Smooth muscle cell (in vitro differentiated cells): ENCODE data around the gene UBE2F. TPM values are rescaled to one million over a fixed set of nuclear protein-coding genes. Genes with fewer than 3 reads are reported as not detected.

Experiments
- DNase-seq: peaks from one replicate; lab custom pipeline; 2025; ENCODE audit not compliant: unreplicated experiment; lab: John Stamatoyannopoulos, UW
- H2AFZ ChIP-seq: fragments of 200-600 bp; sonication (generic); 2 replicates; pipeline ENCODE4 v1.6.0; 2016; ENCODE audit warnings: antibody characterized with exemption, low read depth, mild to moderate bottlenecking
- H3F3A ChIP-seq: fragments of 200-600 bp; sonication (generic); 2 replicates; pipeline ENCODE4 v1.6.0; 2017; ENCODE audit warnings: antibody characterized with exemption, low read depth
- H3K27ac ChIP-seq: fragments of 200-600 bp; sonication (generic); 2 replicates; pipeline ENCODE4 v1.5.1; 2016; ENCODE audit warnings: low read depth, mild to moderate bottlenecking
- H3K27me3 ChIP-seq: fragments of 200-600 bp; sonication (generic); 2 replicates; pipeline ENCODE4 v1.6.1; 2016; ENCODE audit warnings: low read depth, mild to moderate bottlenecking
- H3K36me3 ChIP-seq: fragments of 200-600 bp; sonication (generic); 2 replicates; pipeline ENCODE4 v1.5.1; 2016; ENCODE audit warnings: low read depth
- H3K4me1 ChIP-seq: fragments of 200-600 bp; sonication (generic); 2 replicates; pipeline ENCODE4 v1.5.1; 2016; ENCODE audit warnings: low read depth
- H3K4me2 ChIP-seq: fragments of 200-600 bp; sonication (generic); 2 replicates; pipeline ENCODE4 v1.6.0; 2016; ENCODE audit warnings: mild to moderate bottlenecking
- H3K4me3 ChIP-seq: fragments of 200-600 bp; sonication (generic); 2 replicates; pipeline ENCODE4 v1.5.1; 2016; ENCODE audit warnings: mild to moderate bottlenecking
- H3K79me2 ChIP-seq: fragments of 200-600 bp; sonication (generic); 2 replicates; pipeline ENCODE4 v1.6.0; 2016; ENCODE audit warnings: low read depth, mild to moderate bottlenecking
- H3K9ac ChIP-seq: fragments of 200-600 bp; sonication (generic); 2 replicates; pipeline ENCODE4 v1.6.0; 2016; ENCODE audit warnings: low read depth
- H3K9me3 ChIP-seq: fragments of 200-600 bp; sonication (generic); replicated peaks from 2 replicates; pipeline ENCODE4 v1.5.1; 2016; ENCODE audit warnings: low read depth
- H4K20me1 ChIP-seq: fragments of 200-600 bp; sonication (generic); 2 replicates; pipeline ENCODE4 v1.6.0; 2016; ENCODE audit warnings: low read depth
- WGBS: methylation state at CpG from one replicate; pipeline ENCODE4 v1.1.7; 2016; ENCODE audit warnings: low lambda C conversion rate; 5-methylcytosine and 5-hydroxymethylcytosine counted together
- polyA plus RNA-seq: library from polyadenylated mRNA; unstranded; fragments of >200 nt; fragmentation: Nextera tagmentation; extraction: Ambion mirVana; gene quantifications from 2 replicates; pipeline ENCODE4 v1.2.1, GENCODE V29; 2016
- total RNA-seq: library from RNA; depleted of rRNA; stranded (reverse); fragments of >200 nt; gene quantifications from 2 replicates; pipeline ENCODE4 v1.2.3, GENCODE V29; 2014
- TF ChIP-seq, protein P1 (sequence below): fragments of 200-600 bp; sonication (generic); IDR thresholded peaks from 2 replicates; pipeline ENCODE4 v1.5.1; 2017; ENCODE audit warnings: borderline replicate concordance, mild to moderate bottlenecking, antibody characterized with exemption; ENCODE audit not compliant: insufficient read depth, poor library complexity, severe bottlenecking

UBE2F gene
- total and polyA plus RNA-seq, 2 experiments from 2014 or later: 52.5 to 94.8 TPM

GRCh38 chr2:237935740-237936452 is 30.9 kb upstream of the UBE2F start:
- TF ChIP-seq, protein P1, sequence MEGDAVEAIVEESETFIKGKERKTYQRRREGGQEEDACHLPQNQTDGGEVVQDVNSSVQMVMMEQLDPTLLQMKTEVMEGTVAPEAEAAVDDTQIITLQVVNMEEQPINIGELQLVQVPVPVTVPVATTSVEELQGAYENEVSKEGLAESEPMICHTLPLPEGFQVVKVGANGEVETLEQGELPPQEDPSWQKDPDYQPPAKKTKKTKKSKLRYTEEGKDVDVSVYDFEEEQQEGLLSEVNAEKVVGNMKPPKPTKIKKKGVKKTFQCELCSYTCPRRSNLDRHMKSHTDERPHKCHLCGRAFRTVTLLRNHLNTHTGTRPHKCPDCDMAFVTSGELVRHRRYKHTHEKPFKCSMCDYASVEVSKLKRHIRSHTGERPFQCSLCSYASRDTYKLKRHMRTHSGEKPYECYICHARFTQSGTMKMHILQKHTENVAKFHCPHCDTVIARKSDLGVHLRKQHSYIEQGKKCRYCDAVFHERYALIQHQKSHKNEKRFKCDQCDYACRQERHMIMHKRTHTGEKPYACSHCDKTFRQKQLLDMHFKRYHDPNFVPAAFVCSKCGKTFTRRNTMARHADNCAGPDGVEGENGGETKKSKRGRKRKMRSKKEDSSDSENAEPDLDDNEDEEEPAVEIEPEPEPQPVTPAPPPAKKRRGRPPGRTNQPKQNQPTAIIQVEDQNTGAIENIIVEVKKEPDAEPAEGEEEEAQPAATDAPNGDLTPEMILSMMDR: no peak
- no peak overlapping the region for H3K27ac ChIP-seq
- H3F3A ChIP-seq: no peaks in the 10 kb centered on the region
- H3K4me1 ChIP-seq: no peaks in the 10 kb centered on the region
- H3K4me2 ChIP-seq: no peak overlapping the region
- H3K27me3 ChIP-seq: no peaks in the 10 kb centered on the region
- DNase-seq: no peak
- H3K79me2 ChIP-seq: no peaks in the 10 kb centered on the region
- no peak overlapping the region for H3K4me3 ChIP-seq
- WGBS: 87% methylated on average over 11 of the region's 11 CpGs
- H2AFZ ChIP-seq: no peak overlapping the region
- no peaks in the 10 kb centered on the region for H3K9me3 ChIP-seq
- H3K9ac ChIP-seq: no peak overlapping the region
- H4K20me1 ChIP-seq: no peaks in the 10 kb centered on the region
- H3K36me3 ChIP-seq: no peaks in the 10 kb centered on the region

DNA sequence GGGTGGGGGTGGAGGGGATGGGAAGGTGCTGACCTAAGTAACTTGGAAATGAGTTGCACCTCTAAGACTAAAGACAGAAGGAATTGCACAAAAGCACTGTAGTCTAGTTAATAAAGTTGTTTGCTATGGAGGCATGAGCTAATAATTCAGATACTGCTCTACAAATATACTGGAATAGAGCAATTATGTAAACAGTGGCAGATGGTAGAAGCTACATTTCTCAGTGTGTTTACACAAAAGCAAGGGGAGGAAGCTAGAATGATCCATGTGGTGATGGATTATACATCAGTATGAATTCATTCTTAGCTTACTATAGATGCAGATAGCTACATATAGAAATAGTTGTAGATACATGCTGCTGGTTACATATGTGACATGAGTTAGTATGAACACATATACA is 27.6 kb upstream of the UBE2F start:
- H3K4me2 ChIP-seq: no peak overlapping the region
- no peak overlapping the region for H2AFZ ChIP-seq
- no peaks in the 10 kb centered on the region for H4K20me1 ChIP-seq
- H3F3A ChIP-seq: no peaks in the 10 kb centered on the region
- no peak for DNase-seq
- TF ChIP-seq, protein P1: no peak
- H3K9ac ChIP-seq: no peak overlapping the region
- no peak overlapping the region for H3K27ac ChIP-seq
- H3K79me2 ChIP-seq: no peaks in the 10 kb centered on the region
- no peaks in the 10 kb centered on the region for H3K4me1 ChIP-seq
- no peaks in the 10 kb centered on the region for H3K9me3 ChIP-seq
- H3K36me3 ChIP-seq: no peaks in the 10 kb centered on the region
- H3K4me3 ChIP-seq: no peak overlapping the region
- H3K27me3 ChIP-seq: no peaks in the 10 kb centered on the region

- no peaks in the 10 kb centered on the region for H3K9me3 ChIP-seq
- H3K36me3 ChIP-seq: no peaks in the 10 kb centered on the region
- H3K4me2 ChIP-seq: no peak overlapping the region
- no peak for DNase-seq
- H4K20me1 ChIP-seq: no peaks in the 10 kb centered on the region
- no peak overlapping the region for H3K27ac ChIP-seq
- no peaks in the 10 kb centered on the region for H3K4me1 ChIP-seq
- H3F3A ChIP-seq: no peaks in the 10 kb centered on the region
- no peak overlapping the region for H3K4me3 ChIP-seq
- H3K27me3 ChIP-seq: no peaks in the 10 kb centered on the region
- no peaks in the 10 kb centered on the region for H3K79me2 ChIP-seq
- TF ChIP-seq, protein P1: no peak
- H3K9ac ChIP-seq: no peak overlapping the region
- H2AFZ ChIP-seq: no peak overlapping the region
These were observed 26.0 kb upstream of the UBE2F start for GRCh38 chr2:237940828-237941227.

DNA sequence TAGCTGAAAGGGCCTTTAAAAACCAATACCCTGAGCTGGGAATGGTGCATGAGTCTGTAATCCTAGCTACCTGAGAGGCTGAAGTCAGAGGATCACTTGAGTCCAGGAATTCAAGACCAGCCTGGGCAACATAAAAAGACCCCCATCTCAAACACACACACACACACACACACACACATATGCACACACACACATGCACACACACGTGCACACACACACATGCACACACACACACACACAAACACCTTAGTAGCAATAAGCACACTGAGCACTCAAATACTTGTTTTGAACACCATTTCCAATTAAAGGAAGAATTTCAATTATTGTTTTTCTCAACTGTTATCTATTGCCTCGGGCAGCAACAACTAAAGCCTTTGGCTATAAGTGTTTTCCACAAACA is 25.6 kb upstream of the UBE2F start:
- TF ChIP-seq, protein P1: no peak
- H4K20me1 ChIP-seq: no peaks in the 10 kb centered on the region
- no peak overlapping the region for H2AFZ ChIP-seq
- H3K4me2 ChIP-seq: no peak overlapping the region
- no peak for DNase-seq
- H3K27ac ChIP-seq: no peak overlapping the region
- no peak overlapping the region for H3K4me3 ChIP-seq
- no peaks in the 10 kb centered on the region for H3K36me3 ChIP-seq
- WGBS: 48% methylated on average over 2 of the region's 2 CpGs
- H3K27me3 ChIP-seq: no peaks in the 10 kb centered on the region
- no peak overlapping the region for H3K9ac ChIP-seq
- no peaks in the 10 kb centered on the region for H3K9me3 ChIP-seq
- no peaks in the 10 kb centered on the region for H3K4me1 ChIP-seq
- H3K79me2 ChIP-seq: no peaks in the 10 kb centered on the region
- H3F3A ChIP-seq: no peaks in the 10 kb centered on the region
